HepG2 (cell line): ENCODE results near the gene EPM2A. TPM values are rescaled to one million over a fixed set of nuclear protein-coding genes. Genes with fewer than 3 reads are reported as not detected.

ENCODE experiments used
- ETV6 ChIP-seq: sonication (generic); formaldehyde crosslinking; conservative IDR thresholded peaks from 2 replicates; pipeline ENCODE4 v1.4.0; 2020; ENCODE audit warnings: missing genetic modification reagents
- HOXA3 ChIP-seq: sonication (generic); formaldehyde crosslinking; IDR thresholded peaks from 2 replicates; pipeline ENCODE4 v1.5.0; 2020; ENCODE audit warnings: missing genetic modification reagents
- NFIC ChIP-seq: IDR thresholded peaks from 2 replicates; pipeline ENCODE4 v1.6.1; 2012; ENCODE audit warnings: mild to moderate bottlenecking, low read length, inconsistent platforms
- NR2F1 ChIP-seq, 2 experiments: fragments of 450-650 bp in 1 of 2; formaldehyde crosslinking in 1 of 2; IDR thresholded peaks; 2 replicates each; pipeline versions ENCODE4 v1.5.0 to v1.6.1; 2016 to 2020; ENCODE audit warnings: mild to moderate bottlenecking in 1 of 2, missing compliant biosample characterization in 1 of 2, missing genetic modification reagents in 1 of 2, moderate library complexity in 1 of 2
- RFX1 ChIP-seq: fragments of 450-650 bp; IDR thresholded peaks from 2 replicates; pipeline ENCODE4 v1.6.1; 2017
- U2AF1 ChIP-seq: fragments of 200-400 bp; formaldehyde crosslinking; optimal IDR thresholded peaks from 2 replicates; pipeline ENCODE3; 2017; ENCODE audit warnings: mild to moderate bottlenecking, low read depth, low read length
- ZFP82 ChIP-seq: sonication (generic); formaldehyde crosslinking; IDR thresholded peaks from 2 replicates; pipeline ENCODE4 v1.5.1; 2020; ENCODE audit warnings: mild to moderate bottlenecking, missing genetic modification reagents, borderline replicate concordance
- ZNF20 ChIP-seq: sonication (generic); formaldehyde crosslinking; IDR thresholded peaks from 2 replicates; pipeline ENCODE4 v1.4.0; 2020; ENCODE audit warnings: mild to moderate bottlenecking, moderate library complexity, missing genetic modification reagents
- ZNF574 ChIP-seq: sonication (generic); formaldehyde crosslinking; IDR thresholded peaks from 2 replicates; pipeline ENCODE4 v1.4.0; 2020; ENCODE audit warnings: missing genetic modification reagents
- ZNF883 ChIP-seq: sonication (generic); formaldehyde crosslinking; IDR thresholded peaks from 2 replicates; pipeline ENCODE4 v1.5.1; 2020; ENCODE audit warnings: mild to moderate bottlenecking, missing genetic modification reagents; ENCODE audit errors: not compliant biosample characterization
- polyA plus RNA-seq, 8 experiments: library from polyadenylated mRNA; depleted of rRNA in 3 of 8; stranded (reverse) in 7 of 8; unstranded in 1 of 8; fragments of >200 nt; fragmentation: Illumina TruSeq in 4 of 8; extraction: Trizol in 4 of 8; gene quantifications; 2 replicates each; pipeline versions ENCODE4 v1.2.1 to v1.2.3, GENCODE V29; 2011 to 2016; ENCODE audit warnings: low read depth in 4 of 8, missing spikeins in 1 of 8, mixed read lengths in 1 of 8; ENCODE audit not compliant: insufficient read depth in 1 of 8
- total RNA-seq, 5 experiments: library from RNA; depleted of rRNA; stranded (reverse); fragments of >200 nt; fragmentation: Illumina TruSeq; extraction: Trizol; gene quantifications; 2 replicates each; pipeline ENCODE4 v1.2.3, GENCODE V29; 2016; ENCODE audit warnings: low read depth in 1 of 5
- TF ChIP-seq, protein P1 (sequence below): sonication (generic); formaldehyde crosslinking; IDR thresholded peaks from 2 replicates; pipeline ENCODE4 v1.5.0; 2020; ENCODE audit warnings: mild to moderate bottlenecking, missing genetic modification reagents
- TF ChIP-seq, protein P2 (sequence below): sonication (generic); formaldehyde crosslinking; IDR thresholded peaks from 2 replicates; pipeline ENCODE4 v1.4.0; 2020; ENCODE audit warnings: missing genetic modification reagents
- TF ChIP-seq, protein P3 (sequence below): sonication (generic); formaldehyde crosslinking; IDR thresholded peaks from 2 replicates; pipeline ENCODE4 v1.9.0; 2022; ENCODE audit warnings: missing genetic modification reagents, mild to moderate bottlenecking, borderline replicate concordance
- TF ChIP-seq, protein P4 (sequence below): sonication (generic); formaldehyde crosslinking; IDR thresholded peaks from 2 replicates; pipeline ENCODE4 v1.8.1; 2023; ENCODE audit warnings: mild to moderate bottlenecking, missing genetic modification reagents

EPM2A gene
- total and polyA plus RNA-seq, 2 of the 13 experiments (the other 11 are each of a cell fraction or from before 2014, with no cell fraction given): 4.6 to 9.2 TPM

GRCh38 chr6:145673504-145673903, 61.8 kb downstream of the EPM2A start (continued):
- TF ChIP-seq, protein P1, sequence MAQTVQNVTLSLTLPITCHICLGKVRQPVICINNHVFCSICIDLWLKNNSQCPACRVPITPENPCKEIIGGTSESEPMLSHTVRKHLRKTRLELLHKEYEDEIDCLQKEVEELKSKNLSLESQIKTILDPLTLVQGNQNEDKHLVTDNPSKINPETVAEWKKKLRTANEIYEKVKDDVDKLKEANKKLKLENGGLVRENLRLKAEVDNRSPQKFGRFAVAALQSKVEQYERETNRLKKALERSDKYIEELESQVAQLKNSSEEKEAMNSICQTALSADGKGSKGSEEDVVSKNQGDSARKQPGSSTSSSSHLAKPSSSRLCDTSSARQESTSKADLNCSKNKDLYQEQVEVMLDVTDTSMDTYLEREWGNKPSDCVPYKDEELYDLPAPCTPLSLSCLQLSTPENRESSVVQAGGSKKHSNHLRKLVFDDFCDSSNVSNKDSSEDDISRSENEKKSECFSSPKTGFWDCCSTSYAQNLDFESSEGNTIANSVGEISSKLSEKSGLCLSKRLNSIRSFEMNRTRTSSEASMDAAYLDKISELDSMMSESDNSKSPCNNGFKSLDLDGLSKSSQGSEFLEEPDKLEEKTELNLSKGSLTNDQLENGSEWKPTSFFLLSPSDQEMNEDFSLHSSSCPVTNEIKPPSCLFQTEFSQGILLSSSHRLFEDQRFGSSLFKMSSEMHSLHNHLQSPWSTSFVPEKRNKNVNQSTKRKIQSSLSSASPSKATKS (CRISPR knock-in tag): no peak
- TF ChIP-seq NR2F1 (CRISPR knock-in tag; IDR thresholded peaks at IDR 0.05): no peak
- no peak for TF ChIP-seq ZNF20 (CRISPR knock-in tag)
- no peak for TF ChIP-seq ZFP82
- TF ChIP-seq NFIC: no peak
- TF ChIP-seq, protein P2, sequence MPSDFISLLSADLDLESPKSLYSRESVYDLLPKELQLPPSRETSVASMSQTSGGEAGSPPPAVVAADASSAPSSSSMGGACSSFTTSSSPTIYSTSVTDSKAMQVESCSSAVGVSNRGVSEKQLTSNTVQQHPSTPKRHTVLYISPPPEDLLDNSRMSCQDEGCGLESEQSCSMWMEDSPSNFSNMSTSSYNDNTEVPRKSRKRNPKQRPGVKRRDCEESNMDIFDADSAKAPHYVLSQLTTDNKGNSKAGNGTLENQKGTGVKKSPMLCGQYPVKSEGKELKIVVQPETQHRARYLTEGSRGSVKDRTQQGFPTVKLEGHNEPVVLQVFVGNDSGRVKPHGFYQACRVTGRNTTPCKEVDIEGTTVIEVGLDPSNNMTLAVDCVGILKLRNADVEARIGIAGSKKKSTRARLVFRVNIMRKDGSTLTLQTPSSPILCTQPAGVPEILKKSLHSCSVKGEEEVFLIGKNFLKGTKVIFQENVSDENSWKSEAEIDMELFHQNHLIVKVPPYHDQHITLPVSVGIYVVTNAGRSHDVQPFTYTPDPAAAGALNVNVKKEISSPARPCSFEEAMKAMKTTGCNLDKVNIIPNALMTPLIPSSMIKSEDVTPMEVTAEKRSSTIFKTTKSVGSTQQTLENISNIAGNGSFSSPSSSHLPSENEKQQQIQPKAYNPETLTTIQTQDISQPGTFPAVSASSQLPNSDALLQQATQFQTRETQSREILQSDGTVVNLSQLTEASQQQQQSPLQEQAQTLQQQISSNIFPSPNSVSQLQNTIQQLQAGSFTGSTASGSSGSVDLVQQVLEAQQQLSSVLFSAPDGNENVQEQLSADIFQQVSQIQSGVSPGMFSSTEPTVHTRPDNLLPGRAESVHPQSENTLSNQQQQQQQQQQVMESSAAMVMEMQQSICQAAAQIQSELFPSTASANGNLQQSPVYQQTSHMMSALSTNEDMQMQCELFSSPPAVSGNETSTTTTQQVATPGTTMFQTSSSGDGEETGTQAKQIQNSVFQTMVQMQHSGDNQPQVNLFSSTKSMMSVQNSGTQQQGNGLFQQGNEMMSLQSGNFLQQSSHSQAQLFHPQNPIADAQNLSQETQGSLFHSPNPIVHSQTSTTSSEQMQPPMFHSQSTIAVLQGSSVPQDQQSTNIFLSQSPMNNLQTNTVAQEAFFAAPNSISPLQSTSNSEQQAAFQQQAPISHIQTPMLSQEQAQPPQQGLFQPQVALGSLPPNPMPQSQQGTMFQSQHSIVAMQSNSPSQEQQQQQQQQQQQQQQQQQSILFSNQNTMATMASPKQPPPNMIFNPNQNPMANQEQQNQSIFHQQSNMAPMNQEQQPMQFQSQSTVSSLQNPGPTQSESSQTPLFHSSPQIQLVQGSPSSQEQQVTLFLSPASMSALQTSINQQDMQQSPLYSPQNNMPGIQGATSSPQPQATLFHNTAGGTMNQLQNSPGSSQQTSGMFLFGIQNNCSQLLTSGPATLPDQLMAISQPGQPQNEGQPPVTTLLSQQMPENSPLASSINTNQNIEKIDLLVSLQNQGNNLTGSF: 0 out of 2 replicates have a peak, but pooled peaks have one; percentile 39
- TF ChIP-seq ZNF574 (CRISPR knock-in tag): peak; percentile 22; the same call in 1 of the 2 replicates
- TF ChIP-seq, protein P3, sequence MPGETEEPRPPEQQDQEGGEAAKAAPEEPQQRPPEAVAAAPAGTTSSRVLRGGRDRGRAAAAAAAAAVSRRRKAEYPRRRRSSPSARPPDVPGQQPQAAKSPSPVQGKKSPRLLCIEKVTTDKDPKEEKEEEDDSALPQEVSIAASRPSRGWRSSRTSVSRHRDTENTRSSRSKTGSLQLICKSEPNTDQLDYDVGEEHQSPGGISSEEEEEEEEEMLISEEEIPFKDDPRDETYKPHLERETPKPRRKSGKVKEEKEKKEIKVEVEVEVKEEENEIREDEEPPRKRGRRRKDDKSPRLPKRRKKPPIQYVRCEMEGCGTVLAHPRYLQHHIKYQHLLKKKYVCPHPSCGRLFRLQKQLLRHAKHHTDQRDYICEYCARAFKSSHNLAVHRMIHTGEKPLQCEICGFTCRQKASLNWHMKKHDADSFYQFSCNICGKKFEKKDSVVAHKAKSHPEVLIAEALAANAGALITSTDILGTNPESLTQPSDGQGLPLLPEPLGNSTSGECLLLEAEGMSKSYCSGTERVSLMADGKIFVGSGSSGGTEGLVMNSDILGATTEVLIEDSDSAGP (CRISPR knock-in tag): 0 out of 2 replicates have a peak, but pooled peaks have one; percentile 20
- no peak for TF ChIP-seq ETV6 (CRISPR knock-in tag)
- TF ChIP-seq RFX1: no peak
- TF ChIP-seq HOXA3: 0 out of 2 replicates have a peak, but pooled peaks have one; percentile 24
- TF ChIP-seq, protein P4, sequence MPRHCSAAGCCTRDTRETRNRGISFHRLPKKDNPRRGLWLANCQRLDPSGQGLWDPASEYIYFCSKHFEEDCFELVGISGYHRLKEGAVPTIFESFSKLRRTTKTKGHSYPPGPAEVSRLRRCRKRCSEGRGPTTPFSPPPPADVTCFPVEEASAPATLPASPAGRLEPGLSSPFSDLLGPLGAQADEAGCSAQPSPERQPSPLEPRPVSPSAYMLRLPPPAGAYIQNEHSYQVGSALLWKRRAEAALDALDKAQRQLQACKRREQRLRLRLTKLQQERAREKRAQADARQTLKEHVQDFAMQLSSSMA (CRISPR knock-in tag): no peak
- TF ChIP-seq ZNF883: no peak
- no peak for TF ChIP-seq U2AF1
